ENCODE measurements around the gene F10. TPM values are rescaled to one million over a fixed set of nuclear protein-coding genes. Genes with fewer than 3 reads are reported as not detected.

F10 gene
- total and polyA plus RNA-seq, 2 donors (not counting 1 experiment from before 2014, with no cell fraction given): not detected

DNA sequence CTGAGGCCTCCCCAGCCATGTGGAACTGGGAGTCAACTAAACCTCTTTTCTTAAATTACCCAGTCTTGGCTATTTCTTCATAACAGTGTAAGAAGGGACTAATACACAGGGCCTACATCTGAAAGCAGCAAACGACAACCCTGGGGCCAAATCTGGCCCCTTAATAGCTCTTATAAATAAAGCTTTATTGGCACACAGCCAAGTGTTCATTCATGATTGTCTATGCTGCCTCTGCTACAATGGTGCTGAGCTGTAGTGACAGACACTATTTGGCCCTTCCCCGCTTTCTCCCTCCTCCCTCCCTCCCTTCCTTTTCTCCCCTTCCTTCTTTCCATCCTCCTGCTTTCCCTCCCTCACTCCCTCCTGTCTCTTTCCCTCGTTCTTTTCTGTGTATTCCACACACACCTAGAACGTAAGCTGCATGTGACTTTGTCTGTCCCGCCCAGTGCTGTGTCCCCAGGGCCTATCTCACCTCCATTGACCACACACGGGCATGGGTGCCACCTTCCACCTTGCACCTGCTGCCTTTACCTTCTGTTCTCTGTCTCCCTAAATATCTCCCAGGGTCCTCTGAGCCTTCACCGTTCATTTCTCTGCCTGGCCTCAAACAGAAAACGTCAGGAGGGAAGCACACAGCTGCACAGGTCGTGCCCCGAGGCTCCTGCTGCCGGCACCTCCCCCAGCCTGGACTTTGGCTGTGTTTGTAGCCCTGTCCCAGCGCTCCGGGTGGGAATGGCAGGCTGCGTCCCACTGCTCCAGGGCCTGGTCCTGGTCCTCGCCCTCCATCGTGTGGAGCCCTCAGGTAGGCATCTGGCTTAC is 35.5 kb downstream of the F10 start, which contains the start of gene PROZ:
Gene PROZ (plus strand): TSS at position 720 of the 819 bp plus-strand sequence. CDS start 13 bp downstream, at position 733.
- H3K9ac ChIP-seq (ENCODE audit: low read length): no peak within 1 kb of the TSS
- H4K20me1 ChIP-seq (ENCODE audit: control insufficient read depth, insufficient read depth, low read length, poor library complexity, severe bottlenecking): no peaks in the 10 kb centered on the region
- TF ChIP-seq EZH2 (IDR thresholded peaks at IDR 0.05; ENCODE audit: borderline replicate concordance, insufficient read depth, low read depth, low read length, poor library complexity, severe bottlenecking): no peak
- TF ChIP-seq, protein P1, sequence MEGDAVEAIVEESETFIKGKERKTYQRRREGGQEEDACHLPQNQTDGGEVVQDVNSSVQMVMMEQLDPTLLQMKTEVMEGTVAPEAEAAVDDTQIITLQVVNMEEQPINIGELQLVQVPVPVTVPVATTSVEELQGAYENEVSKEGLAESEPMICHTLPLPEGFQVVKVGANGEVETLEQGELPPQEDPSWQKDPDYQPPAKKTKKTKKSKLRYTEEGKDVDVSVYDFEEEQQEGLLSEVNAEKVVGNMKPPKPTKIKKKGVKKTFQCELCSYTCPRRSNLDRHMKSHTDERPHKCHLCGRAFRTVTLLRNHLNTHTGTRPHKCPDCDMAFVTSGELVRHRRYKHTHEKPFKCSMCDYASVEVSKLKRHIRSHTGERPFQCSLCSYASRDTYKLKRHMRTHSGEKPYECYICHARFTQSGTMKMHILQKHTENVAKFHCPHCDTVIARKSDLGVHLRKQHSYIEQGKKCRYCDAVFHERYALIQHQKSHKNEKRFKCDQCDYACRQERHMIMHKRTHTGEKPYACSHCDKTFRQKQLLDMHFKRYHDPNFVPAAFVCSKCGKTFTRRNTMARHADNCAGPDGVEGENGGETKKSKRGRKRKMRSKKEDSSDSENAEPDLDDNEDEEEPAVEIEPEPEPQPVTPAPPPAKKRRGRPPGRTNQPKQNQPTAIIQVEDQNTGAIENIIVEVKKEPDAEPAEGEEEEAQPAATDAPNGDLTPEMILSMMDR (IDR thresholded peaks at IDR 0.05): no peak
- H3K4me3 Mint-ChIP-seq: no peak within 1 kb of the TSS
- peaks cover 3% of the 10 kb centered on the region for H3K9me3 Mint-ChIP-seq (ENCODE audit: insufficient read depth)
- WGBS (ENCODE audit: insufficient coverage): 79% methylated on average over 16 of the region's 16 CpGs
- DNase-seq (no peak), ATAC-seq (ENCODE audit: low read depth) (no peak)
- no peak within 1 kb of the TSS for H2AFZ ChIP-seq (ENCODE audit: insufficient read depth, low read depth, low read length, poor library complexity, severe bottlenecking)
- H3K4me1 Mint-ChIP-seq: peaks cover 13% of the 10 kb centered on the region
- no peak within 1 kb of the TSS for H3K4me3 ChIP-seq (ENCODE audit: control extremely low read depth in 1 of 5, extremely low read depth in 1 of 5, insufficient read depth in 1 of 5, low read depth in 2 of 5, low read length in 4 of 5)
- no peaks in the 10 kb centered on the region for H3K36me3 ChIP-seq (replicated peaks in 1 of 2; ENCODE audit: control extremely low read depth in 1 of 2, control insufficient read depth in 1 of 2, extremely low read depth in 1 of 2, insufficient read depth in 2 of 2, low read length in 1 of 2)
- ChIA-PET CTCF (no interaction called here), POLR2A (no interaction called here)
- no peaks in the 10 kb centered on the region for H3K79me2 ChIP-seq (ENCODE audit: control insufficient read depth, insufficient read depth, low read length)
- peaks cover 4 to 20% of the 10 kb centered on the region in 2 donors for H3K4me1 ChIP-seq (ENCODE audit: control insufficient read depth in 2 of 2, insufficient read depth in 2 of 2, low read length in 2 of 2)
- H3K27me3 ChIP-seq (replicated peaks in 1 of 4; ENCODE audit: control extremely low read depth in 1 of 4, control insufficient read depth in 3 of 4, insufficient read depth in 4 of 4, low read length in 3 of 4): peaks cover 0 to 38% (median 3%) of the 10 kb centered on the region in 4 experiments
- no peak within 1 kb of the TSS for H3K4me2 ChIP-seq (replicated peaks; ENCODE audit: low read depth, low read length, poor library complexity, severe bottlenecking)
- peaks cover 4% of the 10 kb centered on the region for H3K27me3 Mint-ChIP-seq
- H3K27ac Mint-ChIP-seq: no peak within 1 kb of the TSS
- H3K9me3 ChIP-seq (ENCODE audit: control extremely low read depth in 1 of 3, control insufficient read depth in 2 of 3, insufficient read depth in 1 of 3, low read length in 2 of 3): peaks cover 0 to 11% (median 0%) of the 10 kb centered on the region in 3 donors
- intact Hi-C loops (cut with micrococcal nuclease): no loop called here
- H3K27ac ChIP-seq (ENCODE audit: low read length in 2 of 2): no peak within 1 kb of the TSS

DNA sequence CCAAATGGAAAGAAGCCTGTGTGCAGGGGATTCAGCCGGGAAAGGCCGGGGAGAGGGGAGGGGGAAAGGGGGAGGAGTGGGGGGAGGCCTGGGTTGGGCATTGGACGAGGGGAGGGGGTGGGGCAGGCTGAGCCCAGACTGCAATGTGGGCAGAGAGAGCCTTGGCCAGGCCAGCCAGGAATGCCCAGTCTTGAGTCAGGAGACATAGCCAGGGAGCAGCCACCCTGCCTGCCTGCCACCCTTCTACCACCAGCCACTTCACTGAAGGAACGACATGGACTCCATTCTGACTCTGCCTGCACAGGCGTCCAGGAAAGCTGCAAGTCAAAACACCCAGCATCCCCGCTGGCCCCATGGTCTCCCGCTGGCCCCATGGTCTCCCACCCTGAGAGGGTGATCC is 36.3 kb downstream of the F10 start:
- no peak for ATAC-seq (ENCODE audit: low read depth)
- Histone ChIP-seq H3K4me3 (ENCODE audit: control extremely low read depth in 1 of 5, extremely low read depth in 1 of 5, insufficient read depth in 1 of 5, low read depth in 2 of 5, low read length in 4 of 5) (no peak overlapping the region), H3K27ac (ENCODE audit: low read length in 2 of 2) (no peak overlapping the region), H3K27me3 (replicated peaks in 1 of 4; ENCODE audit: control extremely low read depth in 1 of 4, control insufficient read depth in 3 of 4, insufficient read depth in 4 of 4, low read length in 3 of 4) (peaks cover 0 to 37% (median 3%) of the 10 kb centered on the region in 4 experiments), H3K4me2 (replicated peaks; ENCODE audit: low read depth, low read length, poor library complexity, severe bottlenecking) (no peak overlapping the region), H3K79me2 (ENCODE audit: control insufficient read depth, insufficient read depth, low read length) (no peaks in the 10 kb centered on the region), H3K9me3 (ENCODE audit: control extremely low read depth in 1 of 3, control insufficient read depth in 2 of 3, insufficient read depth in 1 of 3, low read length in 2 of 3) (peaks cover 0 to 11% (median 0%) of the 10 kb centered on the region in 3 donors), H3K4me1 (ENCODE audit: control insufficient read depth in 2 of 2, insufficient read depth in 2 of 2, low read length in 2 of 2) (peaks cover 0 to 15% of the 10 kb centered on the region in 2 donors), H3K9ac (ENCODE audit: low read length) (no peak overlapping the region), H4K20me1 (ENCODE audit: control insufficient read depth, insufficient read depth, low read length, poor library complexity, severe bottlenecking) (no peaks in the 10 kb centered on the region), H2AFZ (ENCODE audit: insufficient read depth, low read depth, low read length, poor library complexity, severe bottlenecking) (no peak overlapping the region), H3K36me3 (replicated peaks in 1 of 2; ENCODE audit: control extremely low read depth in 1 of 2, control insufficient read depth in 1 of 2, extremely low read depth in 1 of 2, insufficient read depth in 2 of 2, low read length in 1 of 2) (no peaks in the 10 kb centered on the region)
- DNase-seq: no peak
- Mint-ChIP-seq H3K27ac (no peak overlapping the region), H3K9me3 (ENCODE audit: insufficient read depth) (peaks cover 3% of the 10 kb centered on the region), H3K4me3 (no peak overlapping the region), H3K4me1 (peaks cover 12% of the 10 kb centered on the region), H3K27me3 (peaks cover 4% of the 10 kb centered on the region)
- intact Hi-C loops (cut with micrococcal nuclease): no loop called here
- ChIA-PET CTCF (no interaction called here), POLR2A (no interaction called here)
- 92% methylated on average over 4 of the region's 7 CpGs for WGBS (ENCODE audit: insufficient coverage)
- TF ChIP-seq EZH2 (IDR thresholded peaks at IDR 0.05; ENCODE audit: borderline replicate concordance, insufficient read depth, low read depth, low read length, poor library complexity, severe bottlenecking): no peak
